BJ (cell line): ENCODE data around the gene MTCH1. TPM values are rescaled to one million over a fixed set of nuclear protein-coding genes. Genes with fewer than 3 reads are reported as not detected.

ENCODE experiments used
- CTCF ChIA-PET: fragments of 350-600 bp; formaldehyde crosslinking; extraction: SDS; loops from one replicate; lab custom pipeline; 2021; ENCODE audit warnings: antibody characterized with exemption, inconsistent platforms; lab: Yijun Ruan, JAX
- POLR2A ChIA-PET: fragments of 300-600 bp; sonication (Branson Sonifier 250); formaldehyde crosslinking; extraction: SDS; loops from one replicate; lab custom pipeline; 2021; ENCODE audit warnings: antibody characterized with exemption; lab: Charles Lee
- DNase-seq: peaks from one replicate; pipeline ENCODE4 v3.0.0-alpha.2; 2011; ENCODE audit warnings: low read depth
- H3K27me3 ChIP-seq: 2 replicates; pipeline ENCODE4 v1.6.0; 2011; ENCODE audit warnings: low read length; ENCODE audit not compliant: control insufficient read depth, insufficient read depth
- H3K36me3 ChIP-seq: 2 replicates; pipeline ENCODE4 v1.5.1; 2011; ENCODE audit warnings: low read length; ENCODE audit not compliant: control insufficient read depth, insufficient read depth
- H3K4me3 ChIP-seq: 2 replicates; pipeline ENCODE4 v1.5.1; 2011; ENCODE audit warnings: low read depth, mild to moderate bottlenecking, control low read depth, low read length
- polyA plus RNA-seq: library from polyadenylated mRNA; depleted of rRNA; stranded (reverse); fragments of >200 nt; gene quantifications from 2 replicates; pipeline ENCODE4 v1.2.3, GENCODE V29; 2011
- TF ChIP-seq, protein P1 (sequence below): IDR thresholded peaks from 2 replicates; pipeline ENCODE4 v1.5.1; 2011; ENCODE audit warnings: low read depth, mild to moderate bottlenecking, control low read depth, inconsistent platforms, low read length, moderate library complexity; ENCODE audit not compliant: insufficient read depth

The MTCH1 gene
- polyA plus RNA-seq, 1 experiment = 207 TPM

- TF ChIP-seq, protein P1, sequence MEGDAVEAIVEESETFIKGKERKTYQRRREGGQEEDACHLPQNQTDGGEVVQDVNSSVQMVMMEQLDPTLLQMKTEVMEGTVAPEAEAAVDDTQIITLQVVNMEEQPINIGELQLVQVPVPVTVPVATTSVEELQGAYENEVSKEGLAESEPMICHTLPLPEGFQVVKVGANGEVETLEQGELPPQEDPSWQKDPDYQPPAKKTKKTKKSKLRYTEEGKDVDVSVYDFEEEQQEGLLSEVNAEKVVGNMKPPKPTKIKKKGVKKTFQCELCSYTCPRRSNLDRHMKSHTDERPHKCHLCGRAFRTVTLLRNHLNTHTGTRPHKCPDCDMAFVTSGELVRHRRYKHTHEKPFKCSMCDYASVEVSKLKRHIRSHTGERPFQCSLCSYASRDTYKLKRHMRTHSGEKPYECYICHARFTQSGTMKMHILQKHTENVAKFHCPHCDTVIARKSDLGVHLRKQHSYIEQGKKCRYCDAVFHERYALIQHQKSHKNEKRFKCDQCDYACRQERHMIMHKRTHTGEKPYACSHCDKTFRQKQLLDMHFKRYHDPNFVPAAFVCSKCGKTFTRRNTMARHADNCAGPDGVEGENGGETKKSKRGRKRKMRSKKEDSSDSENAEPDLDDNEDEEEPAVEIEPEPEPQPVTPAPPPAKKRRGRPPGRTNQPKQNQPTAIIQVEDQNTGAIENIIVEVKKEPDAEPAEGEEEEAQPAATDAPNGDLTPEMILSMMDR = peak; percentile 45; the same call in 1 of the 2 replicates
- CTCF ChIA-PET = interaction anchor here (1.0 to 8.6 kb wide), 5 partner anchors 8 to 218 kb away, joined by 3 to 61 read pairs (median 3); partner anchors contain the start of genes C6orf89 and MTCH1
These were observed 8.5 kb downstream of the MTCH1 start for GRCh38 chr6:36977470-36977941.

GRCh38 chr6:36976931-36977330, 9.1 kb downstream of the MTCH1 start:
- CTCF ChIA-PET = interaction anchor here (0.8 to 8.6 kb wide), 8 partner anchors 9 to 242 kb away, joined by 3 to 61 read pairs (median 3); partner anchors contain the start of genes C6orf89 and MTCH1
- no peak for DNase-seq
- no peak overlapping the region for H3K4me3 ChIP-seq
- TF ChIP-seq, protein P1 = no peak
- no peaks in the 10 kb centered on the region for H3K27me3 ChIP-seq
- peaks cover 38% of the 10 kb centered on the region for H3K36me3 ChIP-seq
- POLR2A ChIA-PET = no interaction called here

More at GRCh38 chr6:36977470-36977941, 8.5 kb downstream of the MTCH1 start:
- H3K4me3 ChIP-seq = no peak overlapping the region
- DNase-seq = no peak
- peaks cover 35% of the 10 kb centered on the region for H3K36me3 ChIP-seq
- POLR2A ChIA-PET = interaction anchor here (0.6 kb wide), 1 partner anchor 101 kb away, joined by 3 read pairs; no protein-coding TSS in a partner anchor
- no peaks in the 10 kb centered on the region for H3K27me3 ChIP-seq

DNA sequence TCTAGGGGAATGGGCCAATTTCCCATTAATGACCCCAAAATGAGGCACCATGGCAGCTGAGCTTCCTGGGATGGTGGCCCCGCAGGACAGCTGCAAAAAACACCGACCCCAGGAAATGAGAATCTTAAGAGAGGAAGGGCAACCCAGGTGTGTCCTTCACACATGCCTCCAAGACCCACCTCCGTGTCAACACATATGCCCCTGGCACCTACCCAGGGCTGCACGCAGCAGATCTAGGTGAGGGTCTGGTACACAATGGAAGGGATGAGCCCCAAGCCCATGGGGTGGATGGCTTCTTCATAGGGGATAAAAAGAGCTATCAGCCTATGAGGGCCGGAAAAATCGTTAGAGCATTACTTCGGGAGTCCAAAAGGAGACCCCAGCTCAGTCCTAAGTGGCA, 9.5 kb downstream of the MTCH1 start:
- TF ChIP-seq, protein P1 = no peak
- Histone ChIP-seq H3K36me3 (peaks cover 39% of the 10 kb centered on the region), H3K4me3 (no peak overlapping the region), H3K27me3 (no peaks in the 10 kb centered on the region)
- ChIA-PET CTCF (interaction anchor here (0.8 to 8.6 kb wide), 5 partner anchors 13 to 242 kb away, joined by 3 to 61 read pairs (median 3); partner anchors contain the start of gene C6orf89), POLR2A (no interaction called here)
- DNase-seq = no peak

- ChIA-PET CTCF (interaction anchor here (0.9 to 8.6 kb wide), 2 partner anchors 29 to 90 kb away, joined by 3 to 61 read pairs; partner anchors contain the start of gene C6orf89), POLR2A (no interaction called here)
- TF ChIP-seq, protein P1 = no peak
- Histone ChIP-seq H3K27me3 (no peaks in the 10 kb centered on the region), H3K36me3 (peaks cover 45% of the 10 kb centered on the region), H3K4me3 (no peak overlapping the region)
- DNase-seq = no peak
These were observed 10.1 kb downstream of the MTCH1 start for GRCh38 chr6:36976007-36976264.

- no peaks in the 10 kb centered on the region for H3K27me3 ChIP-seq
- no peak overlapping the region for H3K4me3 ChIP-seq
- POLR2A ChIA-PET = no interaction called here
- TF ChIP-seq, protein P1 = no peak
- CTCF ChIA-PET = interaction anchor here (0.8 to 8.6 kb wide), 2 partner anchors 90 to 216 kb away, joined by 3 to 61 read pairs; partner anchors contain the start of gene C6orf89
- peaks cover 50% of the 10 kb centered on the region for H3K36me3 ChIP-seq
- no peak for DNase-seq
These were observed 10.6 kb downstream of the MTCH1 start for GRCh38 chr6:36975231-36976006.
